GM12872 (cell line): ENCODE measurements around the gene TMEM120B.

Source experiments
- TF ChIP-seq, protein P1 (sequence below): IDR thresholded peaks from 3 replicates; pipeline ENCODE4 v1.5.1; 2011; ENCODE audit warnings: low read depth, mild to moderate bottlenecking, low read length, moderate library complexity; ENCODE audit not compliant: insufficient read depth

Gene TMEM120B

DNA sequence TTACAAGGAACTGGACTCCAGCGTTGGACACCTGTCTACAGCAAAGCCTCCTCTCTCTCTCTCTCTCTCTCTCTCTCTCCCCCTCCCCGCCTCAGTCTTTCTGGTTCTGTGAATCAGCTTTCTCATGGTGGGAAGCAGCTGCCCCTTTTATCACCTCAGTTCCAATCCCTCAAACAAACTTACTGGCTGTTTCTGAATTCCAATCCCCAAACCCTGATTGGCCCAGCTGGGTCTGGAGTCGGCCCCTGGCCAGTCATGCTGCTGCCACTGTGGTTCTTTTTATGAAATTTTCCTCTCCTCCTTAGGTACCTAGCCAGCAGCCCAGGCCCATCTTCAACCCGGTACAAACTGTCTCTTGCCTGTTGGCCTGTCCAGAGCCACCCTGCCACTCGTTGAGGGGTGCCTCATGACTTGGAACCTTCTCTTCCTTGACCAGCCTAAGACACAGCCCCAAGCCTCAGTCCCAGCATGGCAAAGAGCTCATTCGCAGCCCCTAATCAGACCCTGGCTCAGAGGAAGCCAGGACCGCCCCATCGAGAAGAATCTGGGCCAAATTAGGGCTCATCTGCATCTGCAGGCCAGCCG lies 33.7 kb upstream of the TMEM120B start:
- TF ChIP-seq, protein P1, sequence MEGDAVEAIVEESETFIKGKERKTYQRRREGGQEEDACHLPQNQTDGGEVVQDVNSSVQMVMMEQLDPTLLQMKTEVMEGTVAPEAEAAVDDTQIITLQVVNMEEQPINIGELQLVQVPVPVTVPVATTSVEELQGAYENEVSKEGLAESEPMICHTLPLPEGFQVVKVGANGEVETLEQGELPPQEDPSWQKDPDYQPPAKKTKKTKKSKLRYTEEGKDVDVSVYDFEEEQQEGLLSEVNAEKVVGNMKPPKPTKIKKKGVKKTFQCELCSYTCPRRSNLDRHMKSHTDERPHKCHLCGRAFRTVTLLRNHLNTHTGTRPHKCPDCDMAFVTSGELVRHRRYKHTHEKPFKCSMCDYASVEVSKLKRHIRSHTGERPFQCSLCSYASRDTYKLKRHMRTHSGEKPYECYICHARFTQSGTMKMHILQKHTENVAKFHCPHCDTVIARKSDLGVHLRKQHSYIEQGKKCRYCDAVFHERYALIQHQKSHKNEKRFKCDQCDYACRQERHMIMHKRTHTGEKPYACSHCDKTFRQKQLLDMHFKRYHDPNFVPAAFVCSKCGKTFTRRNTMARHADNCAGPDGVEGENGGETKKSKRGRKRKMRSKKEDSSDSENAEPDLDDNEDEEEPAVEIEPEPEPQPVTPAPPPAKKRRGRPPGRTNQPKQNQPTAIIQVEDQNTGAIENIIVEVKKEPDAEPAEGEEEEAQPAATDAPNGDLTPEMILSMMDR: no peak

DNA sequence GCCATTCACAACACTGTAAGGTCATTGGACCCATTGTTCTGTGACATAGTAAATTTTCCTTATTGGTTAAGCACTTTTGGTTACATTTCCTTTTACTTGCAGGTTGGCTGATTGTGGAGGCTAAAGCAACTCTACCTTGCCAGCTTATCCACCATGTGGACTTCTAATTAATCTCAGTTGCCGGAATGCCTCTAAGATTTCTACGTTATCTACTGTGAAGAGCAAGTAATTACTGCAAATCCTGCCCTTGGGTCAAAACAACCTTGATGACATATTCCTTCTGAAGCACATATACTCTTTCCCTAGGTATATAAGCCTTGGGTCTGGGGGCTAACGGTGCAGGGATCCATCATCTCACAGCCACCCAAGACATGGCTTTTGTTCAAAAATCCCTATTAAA lies 23.6 kb upstream of the TMEM120B start:
- TF ChIP-seq, protein P1: no peak

DNA sequence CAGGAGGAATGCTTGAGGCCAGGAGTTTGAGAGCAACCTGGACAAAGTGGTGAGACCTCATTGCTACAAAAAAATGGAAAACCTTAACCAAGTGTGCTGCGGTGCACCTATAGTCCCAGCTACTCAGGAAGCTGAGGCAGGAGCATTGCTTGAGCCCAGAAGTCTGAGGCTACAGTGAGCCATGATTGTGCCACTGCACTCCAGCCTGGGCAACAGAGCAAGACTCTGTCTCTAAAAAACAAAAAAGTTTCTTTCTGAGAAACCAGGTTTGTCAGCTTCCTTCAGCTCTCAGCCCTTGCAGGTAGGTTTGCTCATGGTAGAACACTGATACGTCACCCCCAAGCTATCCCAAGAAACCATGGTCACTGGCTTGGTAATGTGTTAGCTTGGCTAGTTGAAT lies 23.1 kb upstream of the TMEM120B start:
- TF ChIP-seq, protein P1: no peak

DNA sequence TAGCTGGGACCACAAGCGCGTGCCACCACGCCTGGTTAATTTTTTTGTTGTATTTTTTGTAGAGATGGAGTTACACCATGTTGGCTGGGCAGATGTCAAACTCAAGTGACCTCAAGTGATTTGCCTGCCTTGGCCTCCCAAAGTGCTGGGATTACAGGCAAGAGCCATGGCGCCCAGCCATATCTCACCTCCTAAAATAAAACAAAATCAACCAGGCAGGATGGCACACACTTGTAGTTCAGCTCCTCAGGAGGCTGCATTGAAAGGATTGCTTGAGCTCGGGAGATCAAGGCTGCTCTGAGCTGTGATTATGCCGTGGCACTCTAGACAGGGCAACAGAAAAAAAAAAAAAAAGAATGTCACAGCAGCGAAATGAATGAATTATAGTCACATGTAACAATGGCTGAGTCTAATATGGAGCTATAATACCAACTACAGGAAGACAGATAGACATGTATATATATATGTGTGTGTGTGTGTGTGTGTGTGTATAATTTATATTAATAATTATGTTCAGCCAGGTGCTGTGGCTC lies 19.3 kb upstream of the TMEM120B start:
- TF ChIP-seq, protein P1: no peak

DNA sequence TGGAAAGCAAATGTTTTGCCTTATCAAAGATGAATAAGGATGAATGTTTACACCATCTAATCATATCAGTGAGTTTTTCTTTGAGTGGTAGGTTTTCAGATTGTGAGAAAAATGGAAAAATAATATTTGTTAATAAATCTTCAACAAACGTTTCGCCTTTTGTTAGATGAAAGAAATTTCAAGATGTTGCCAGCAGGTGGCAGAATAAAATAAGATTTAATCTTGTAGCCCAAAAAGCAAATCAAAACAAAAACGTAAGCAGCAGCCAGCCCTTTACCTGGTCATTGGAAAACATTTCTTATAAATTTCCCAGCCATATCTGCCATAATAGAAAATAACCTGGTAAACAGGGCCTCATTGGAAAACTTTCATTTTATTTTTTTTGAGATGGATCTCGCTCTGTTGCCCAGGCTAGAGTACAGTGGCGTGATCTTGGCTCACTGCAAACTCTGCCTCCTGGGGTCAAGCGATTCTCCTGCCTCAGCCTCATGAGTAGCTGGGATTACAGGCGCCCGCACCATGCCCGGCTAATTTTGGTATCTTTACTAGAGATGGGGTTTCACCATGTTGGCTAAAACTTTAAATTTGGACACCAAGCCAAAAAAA lies 15.4 kb upstream of the TMEM120B start:
- TF ChIP-seq, protein P1: peak; percentile 22; the same call in 1 of the 3 replicates

DNA sequence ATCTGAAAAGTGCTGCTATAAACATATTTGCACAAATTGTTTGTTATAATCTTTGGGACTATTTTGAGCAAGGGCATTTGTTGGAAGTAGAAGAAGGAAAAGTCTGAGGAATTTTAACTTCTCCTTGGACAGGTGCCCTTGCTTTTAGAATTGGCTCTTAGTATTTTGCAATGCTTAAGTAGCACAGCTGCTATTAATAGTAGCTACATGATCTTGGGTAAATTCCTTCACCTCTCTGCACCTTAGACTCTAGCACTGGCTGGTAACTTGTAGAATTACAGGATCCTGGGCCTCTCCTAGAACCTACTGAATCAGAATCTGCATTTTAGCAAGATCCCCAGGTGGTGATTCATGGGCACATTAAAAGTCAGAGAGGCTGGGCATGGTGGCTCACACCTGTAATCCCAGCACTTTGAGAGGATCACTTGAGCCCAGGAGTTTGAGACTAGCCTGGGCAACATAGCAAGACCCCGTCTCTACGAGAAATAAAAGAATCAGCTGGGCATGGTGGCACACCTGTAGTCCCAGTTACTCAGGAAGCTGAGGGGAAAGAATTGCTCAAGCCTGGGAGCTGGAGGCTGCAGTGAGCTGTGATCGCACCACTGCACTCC lies 10.8 kb upstream of the TMEM120B start:
- TF ChIP-seq, protein P1: no peak

DNA sequence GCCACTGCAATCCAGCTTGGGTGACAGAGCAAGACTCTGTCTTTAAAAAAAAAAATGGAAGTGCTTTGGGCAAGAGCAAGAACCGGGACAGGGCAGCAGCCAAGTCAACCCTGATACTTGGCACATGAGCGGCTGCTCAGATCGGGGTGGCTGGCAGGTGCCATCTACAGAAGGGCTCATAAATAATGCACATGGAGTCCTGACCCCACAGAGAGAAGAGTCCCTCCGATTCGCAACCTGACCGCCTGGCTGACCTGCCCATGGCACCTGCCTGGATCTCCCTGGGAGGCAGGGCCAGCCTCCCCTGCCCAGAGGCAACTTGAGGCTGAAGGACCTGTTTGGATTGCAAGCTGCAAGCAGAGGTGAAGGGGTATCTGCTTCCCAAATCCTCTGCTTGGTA lies 9.6 kb upstream of the TMEM120B start:
- TF ChIP-seq, protein P1: no peak
